Measurements from ENCODE around the gene UACA. TPM values are rescaled to one million over a fixed set of nuclear protein-coding genes. Genes with fewer than 3 reads are reported as not detected.

UACA gene
- total RNA-seq, 4 donors from 2014 or later = 36.1 to 158 (median 47.3) TPM

- DNase-seq (ENCODE audit: low spot score) (no peak), ATAC-seq (ENCODE audit: low FRiP score) (no peak)
- TF ChIP-seq CTCF (IDR thresholded peaks at IDR 0.05) = no peak
These were observed 111.0 kb downstream of the UACA start for GRCh38 chr15:70652341-70652740.

GRCh38 chr15:70651303-70651845 is 112.0 kb downstream of the UACA start:
- no peak for TF ChIP-seq CTCF (IDR thresholded peaks at IDR 0.05)
- DNase-seq (ENCODE audit: low spot score) (no peak), ATAC-seq (ENCODE audit: low FRiP score) (no peak)

- no peak for ATAC-seq (ENCODE audit: low FRiP score)
- no peak for TF ChIP-seq CTCF (IDR thresholded peaks at IDR 0.05)
- DNase-seq (ENCODE audit: low spot score) = no peak
These were observed 112.6 kb downstream of the UACA start for GRCh38 chr15:70650567-70651302.

GRCh38 chr15:70647396-70647795 is 116.0 kb downstream of the UACA start:
- no peak for ATAC-seq (ENCODE audit: low FRiP score)
- no peak for TF ChIP-seq CTCF (IDR thresholded peaks at IDR 0.05)
- no peak for DNase-seq (ENCODE audit: low spot score)

- ATAC-seq (ENCODE audit: low FRiP score) (no peak), DNase-seq (ENCODE audit: low spot score) (no peak)
- no peak for TF ChIP-seq CTCF (IDR thresholded peaks at IDR 0.05)
These were observed 117.2 kb downstream of the UACA start for GRCh38 chr15:70646169-70646568.

GRCh38 chr15:70643783-70644125 is 119.6 kb downstream of the UACA start:
- DNase-seq (ENCODE audit: low spot score) (no peak), ATAC-seq (ENCODE audit: low FRiP score) (no peak)
- no peak for TF ChIP-seq CTCF (IDR thresholded peaks at IDR 0.05)
